Anterior cingulate cortex (tissue), 58 donors: Measurements from ENCODE around the gene ALG12.
"Not testable (repeated sequence)": the region's sequence is repeated elsewhere in the genome, so short reads cannot be mapped to it uniquely, and the experiment has no call there.

Experiments used
- DNase-seq, 58 donors: peaks; one replicate each; lab custom pipeline; 2025; lab: John Stamatoyannopoulos, UW

The ALG12 gene

GRCh38 chr22:49948958-49949913 is 31.0 kb upstream of the ALG12 start:
- DNase-seq, result no peak

DNA sequence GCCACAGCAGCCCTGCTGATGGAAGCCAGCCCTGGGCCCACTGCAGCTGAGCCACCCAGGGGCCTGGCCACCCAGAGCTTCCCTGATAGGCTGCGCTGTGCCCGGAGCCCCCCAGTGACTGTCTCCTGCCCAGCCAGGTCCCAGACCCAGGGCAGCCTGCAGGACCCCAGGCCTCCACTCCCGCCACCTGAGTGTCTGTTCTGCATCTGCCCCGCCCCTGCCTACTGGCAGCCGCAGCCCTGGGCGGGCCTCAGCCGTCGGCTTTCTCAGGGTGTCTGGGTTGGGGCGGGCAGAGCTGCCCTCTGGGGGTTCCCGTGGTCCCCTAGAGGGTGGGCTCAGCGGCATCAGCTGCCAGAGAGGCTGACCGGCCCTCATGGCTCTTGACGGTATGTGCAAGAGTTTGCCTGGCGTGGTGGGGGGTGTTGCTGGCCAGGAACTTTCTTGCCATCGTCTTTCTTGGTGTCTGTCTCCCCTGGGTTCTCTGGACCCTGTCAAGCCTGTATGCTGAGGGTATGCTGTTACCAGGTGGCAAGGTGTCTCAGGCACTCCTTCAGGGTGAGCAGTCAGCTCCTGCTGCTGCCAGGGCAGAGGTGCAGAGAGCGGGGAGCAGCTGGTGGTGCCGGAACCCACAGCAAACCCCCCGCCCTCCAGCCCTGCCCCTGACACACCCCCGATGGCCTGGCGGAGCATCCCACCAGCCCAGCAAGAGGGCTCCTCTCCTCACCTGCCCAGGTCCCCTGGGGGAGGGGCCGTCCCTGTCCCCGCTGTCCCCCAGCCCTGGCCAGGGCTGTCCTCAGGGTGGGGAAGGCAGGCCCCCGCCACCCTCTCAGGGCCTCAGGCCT is 30.1 kb upstream of the ALG12 start:
- DNase-seq, result no peak

GRCh38 chr22:49947296-49947622 is 29.0 kb upstream of the ALG12 start:
- no peak for DNase-seq

DNA sequence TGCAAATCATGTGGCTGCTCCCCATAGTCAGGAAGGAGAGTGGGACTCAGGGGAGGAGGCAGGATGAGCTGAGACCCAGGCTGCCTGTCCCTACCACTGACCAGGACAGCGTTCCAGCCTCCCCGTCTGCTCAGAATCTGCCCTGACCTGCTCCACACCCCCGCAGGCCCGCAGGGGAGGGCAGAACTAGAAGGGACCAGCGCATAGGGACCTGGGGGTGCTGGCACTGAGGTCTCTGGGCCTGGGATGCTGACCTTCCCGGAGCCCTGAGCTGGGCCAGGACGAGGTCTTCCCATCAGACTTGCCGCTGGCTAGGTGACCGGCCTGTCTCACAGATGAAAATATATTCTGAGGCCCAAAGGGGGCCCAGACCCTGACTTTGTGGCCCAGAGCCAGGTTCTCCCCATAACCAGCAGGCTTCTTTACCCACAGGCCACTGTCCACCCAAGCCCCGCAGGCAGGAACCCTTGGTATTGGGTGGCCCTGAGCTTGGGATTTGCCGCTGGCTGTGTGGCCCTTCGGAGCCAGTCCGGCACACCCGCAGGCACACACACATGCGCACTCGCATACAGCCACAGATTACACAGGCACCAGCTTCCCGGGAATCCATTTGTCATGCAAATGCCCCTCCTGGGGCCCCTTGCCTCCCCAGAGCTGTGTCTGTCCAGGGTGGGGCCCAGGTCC is 28.5 kb upstream of the ALG12 start:
- DNase-seq, result no peak

GRCh38 chr22:49945042-49945794 is 27.0 kb upstream of the ALG12 start:
- DNase-seq, result not testable (repeated sequence)

GRCh38 chr22:49944399-49944891 is 26.2 kb upstream of the ALG12 start:
- no peak for DNase-seq

GRCh38 chr22:49943771-49944398 is 25.6 kb upstream of the ALG12 start:
- no peak for DNase-seq

GRCh38 chr22:49943405-49943765 is 25.1 kb upstream of the ALG12 start:
- DNase-seq, result no peak

GRCh38 chr22:49942565-49943404 is 24.5 kb upstream of the ALG12 start:
- no peak for DNase-seq

- no peak for DNase-seq
Measured at GRCh38 chr22:49941507-49942316, 23.5 kb upstream of the ALG12 start.

DNA sequence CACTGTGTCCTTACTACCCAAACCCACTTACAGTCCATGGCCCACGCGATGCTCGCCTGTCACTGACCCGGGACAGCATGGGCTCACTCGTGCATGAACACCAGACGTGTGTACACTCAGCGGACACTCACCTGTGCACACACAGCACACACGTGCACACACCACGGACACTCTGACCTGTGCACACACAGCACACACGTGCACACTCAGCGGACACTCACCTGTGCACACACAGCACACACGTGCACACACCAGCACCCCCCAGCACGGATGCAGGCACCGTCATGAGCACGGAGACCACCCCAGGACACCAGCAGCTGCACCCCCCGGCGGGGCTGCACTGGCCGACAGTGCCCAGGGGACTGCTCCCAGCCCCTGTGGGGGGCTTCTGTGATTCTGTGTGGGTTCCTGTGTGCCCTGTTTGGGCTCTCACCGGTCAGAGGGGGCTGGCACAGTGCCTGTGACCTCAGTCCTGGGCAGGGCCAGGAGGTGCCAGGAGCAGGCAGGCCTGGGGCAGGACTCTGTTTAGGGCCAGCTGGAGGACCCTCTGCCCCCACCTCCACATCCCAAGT is 20.4 kb upstream of the ALG12 start:
- DNase-seq, result no peak

- DNase-seq, result peak in 42 of 58 donors; percentile 16 to 79 (median 56)
Measured at GRCh38 chr22:49937758-49938564, 19.7 kb upstream of the ALG12 start.

GRCh38 chr22:49936973-49937757 is 18.9 kb upstream of the ALG12 start:
- DNase-seq, result peak in 50 of 58 donors; percentile 26 to 88 (median 66)

DNA sequence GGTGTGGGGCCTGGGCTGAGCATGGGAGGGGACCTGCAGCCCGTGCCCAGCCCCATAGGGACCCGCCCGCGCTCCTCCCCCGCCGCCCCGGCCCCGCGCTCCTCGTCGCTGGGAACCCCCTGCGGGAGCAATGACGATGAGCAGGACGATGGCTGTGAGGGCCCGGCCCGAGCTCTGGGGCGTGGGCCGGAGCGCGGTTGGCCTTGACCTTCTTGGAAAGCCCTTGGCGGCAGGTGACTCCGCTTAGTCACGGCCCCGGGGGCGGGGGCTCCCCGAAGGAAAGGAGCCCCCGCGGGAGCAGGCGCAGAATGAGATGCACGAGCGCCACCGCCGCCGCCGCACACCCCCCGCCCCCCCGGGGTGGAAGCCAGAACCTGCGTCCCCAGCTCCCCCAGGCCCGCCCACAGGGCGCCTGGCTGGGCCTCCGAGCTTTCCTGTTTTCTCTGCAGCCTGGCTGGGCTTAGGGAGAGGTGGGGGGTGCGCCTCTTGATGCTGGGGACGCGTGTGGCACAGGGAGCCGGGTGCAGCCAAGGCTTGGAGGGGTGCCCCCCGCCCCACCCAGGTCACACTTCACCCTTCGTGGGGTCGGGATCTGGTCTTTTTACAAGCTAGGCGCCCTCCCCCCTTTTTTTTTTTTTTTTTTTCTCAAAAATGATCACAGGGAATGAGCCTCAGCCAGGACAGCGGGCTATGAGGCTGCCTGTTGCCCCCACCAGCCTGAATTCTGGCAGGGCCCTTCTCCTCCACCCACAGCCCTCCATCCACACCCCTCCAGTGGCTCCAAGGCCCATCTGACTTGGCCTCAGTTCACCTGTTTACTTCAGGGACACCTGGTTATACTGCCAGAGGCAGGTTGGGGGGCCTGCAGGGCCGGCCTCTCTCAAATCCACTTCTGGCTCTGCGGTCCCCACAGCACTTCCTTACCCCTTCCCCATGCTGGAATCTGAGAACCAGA is 18.1 kb upstream of the ALG12 start:
- peak in 47 of 58 donors; percentile 20 to 88 (median 57) for DNase-seq
